ENCODE results near the gene CFAP73.

GRCh38 chr12:113142886-113143332 lies 6.6 kb upstream of the CFAP73 start:
- TF ChIP-seq TEAD4 (CRISPR knock-in tag; IDR thresholded peaks at IDR 0.05) (no peak), CTCF (IDR thresholded peaks at IDR 0.05) (no peak), AR (CRISPR knock-in tag; IDR thresholded peaks at IDR 0.05) (no peak), ATF1 (CRISPR knock-in tag; IDR thresholded peaks at IDR 0.05) (no peak), ARID4B (CRISPR knock-in tag; IDR thresholded peaks at IDR 0.05; ENCODE audit: borderline replicate concordance) (no peak), IRF2 (CRISPR knock-in tag; IDR thresholded peaks at IDR 0.05; ENCODE audit: borderline replicate concordance, low read depth) (no peak)
